BE2C (cell line): ENCODE data around the gene LRRC57. TPM values are rescaled to one million over a fixed set of nuclear protein-coding genes. Genes with fewer than 3 reads are reported as not detected.

Experiments used
- DNase-seq: peaks from one replicate; pipeline ENCODE4 v3.0.0-alpha.2; 2020
- H3K27me3 ChIP-seq: fragments of 250-450 bp; sonication (Bioruptor Pico); 2 replicates; pipeline ENCODE4 v1.5.1; 2020; ENCODE audit warnings: mild to moderate bottlenecking
- H3K36me3 ChIP-seq: fragments of 250-450 bp; sonication (Bioruptor Pico); 2 replicates; pipeline ENCODE4 v1.5.1; 2020; ENCODE audit warnings: mild to moderate bottlenecking
- H3K4me1 ChIP-seq: fragments of 250-450 bp; sonication (Bioruptor Pico); 2 replicates; pipeline ENCODE4 v1.5.1; 2020
- H3K4me3 ChIP-seq: 2 replicates; pipeline ENCODE4 v1.5.1; 2011; ENCODE audit warnings: low read depth, low read length
- H3K9me3 ChIP-seq: fragments of 250-450 bp; sonication (Bioruptor Pico); 2 replicates; pipeline ENCODE4 v1.5.1; 2020
- polyA plus RNA-seq: library from polyadenylated mRNA; unstranded; fragments of >200 nt; gene quantifications from one replicate; pipeline ENCODE4 v1.2.1, GENCODE V29; 2012; ENCODE audit warnings: low read depth, missing spikeins; ENCODE audit not compliant: insufficient read length, insufficient read depth
- TF ChIP-seq, protein P1 (sequence below): IDR thresholded peaks from 2 replicates; pipeline ENCODE4 v1.5.1; 2012; ENCODE audit warnings: mild to moderate bottlenecking, low read depth, low read length

The LRRC57 gene
- polyA plus RNA-seq: 23.1 TPM

GRCh38 chr15:42548249-42549031 lies at the start of gene LRRC57, which contains the start of gene HAUS2:
Gene LRRC57, minus strand, starts transcription at chr15:42548793. Its CDS starts 359 bp downstream, at chr15:42548434.
Gene HAUS2, plus strand, starts transcription at chr15:42548838. Its CDS starts 35 bp downstream, at chr15:42548873.
- TF ChIP-seq, protein P1, sequence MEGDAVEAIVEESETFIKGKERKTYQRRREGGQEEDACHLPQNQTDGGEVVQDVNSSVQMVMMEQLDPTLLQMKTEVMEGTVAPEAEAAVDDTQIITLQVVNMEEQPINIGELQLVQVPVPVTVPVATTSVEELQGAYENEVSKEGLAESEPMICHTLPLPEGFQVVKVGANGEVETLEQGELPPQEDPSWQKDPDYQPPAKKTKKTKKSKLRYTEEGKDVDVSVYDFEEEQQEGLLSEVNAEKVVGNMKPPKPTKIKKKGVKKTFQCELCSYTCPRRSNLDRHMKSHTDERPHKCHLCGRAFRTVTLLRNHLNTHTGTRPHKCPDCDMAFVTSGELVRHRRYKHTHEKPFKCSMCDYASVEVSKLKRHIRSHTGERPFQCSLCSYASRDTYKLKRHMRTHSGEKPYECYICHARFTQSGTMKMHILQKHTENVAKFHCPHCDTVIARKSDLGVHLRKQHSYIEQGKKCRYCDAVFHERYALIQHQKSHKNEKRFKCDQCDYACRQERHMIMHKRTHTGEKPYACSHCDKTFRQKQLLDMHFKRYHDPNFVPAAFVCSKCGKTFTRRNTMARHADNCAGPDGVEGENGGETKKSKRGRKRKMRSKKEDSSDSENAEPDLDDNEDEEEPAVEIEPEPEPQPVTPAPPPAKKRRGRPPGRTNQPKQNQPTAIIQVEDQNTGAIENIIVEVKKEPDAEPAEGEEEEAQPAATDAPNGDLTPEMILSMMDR: no peak
- peak; percentile 93 for DNase-seq
- Histone ChIP-seq H3K27me3 (no peaks in the 10 kb centered on the region), H3K4me3 (peak within 1 kb of the TSS; percentile 94), H3K9me3 (no peaks in the 10 kb centered on the region), H3K36me3 (peaks cover 3% of the 10 kb centered on the region), H3K4me1 (no peaks in the 10 kb centered on the region)

GRCh38 chr15:42595626-42596240 lies 47.1 kb upstream of the LRRC57 start:
- no peaks in the 10 kb centered on the region for H3K9me3 ChIP-seq
- H3K27me3 ChIP-seq: no peaks in the 10 kb centered on the region
- peaks cover 5% of the 10 kb centered on the region; the same call in 1 of the 2 replicates for H3K4me1 ChIP-seq
- H3K4me3 ChIP-seq: no peak overlapping the region
- DNase-seq: no peak
- TF ChIP-seq, protein P1: no peak
- peaks cover 10% of the 10 kb centered on the region for H3K36me3 ChIP-seq

GRCh38 chr15:42594095-42594494 lies 45.5 kb upstream of the LRRC57 start:
- TF ChIP-seq, protein P1: no peak
- Histone ChIP-seq H3K4me1 (peaks cover 5% of the 10 kb centered on the region; the same call in 1 of the 2 replicates), H3K4me3 (no peak overlapping the region), H3K9me3 (no peaks in the 10 kb centered on the region), H3K27me3 (no peaks in the 10 kb centered on the region), H3K36me3 (peaks cover 3% of the 10 kb centered on the region)
- DNase-seq: no peak

- Histone ChIP-seq H3K9me3 (no peaks in the 10 kb centered on the region), H3K36me3 (peaks cover 3% of the 10 kb centered on the region), H3K4me1 (peaks cover 5% of the 10 kb centered on the region; the same call in 1 of the 2 replicates), H3K27me3 (no peaks in the 10 kb centered on the region), H3K4me3 (no peak overlapping the region)
- TF ChIP-seq, protein P1: no peak
- DNase-seq: no peak
Measured at GRCh38 chr15:42593143-42593542, 44.5 kb upstream of the LRRC57 start.

DNA sequence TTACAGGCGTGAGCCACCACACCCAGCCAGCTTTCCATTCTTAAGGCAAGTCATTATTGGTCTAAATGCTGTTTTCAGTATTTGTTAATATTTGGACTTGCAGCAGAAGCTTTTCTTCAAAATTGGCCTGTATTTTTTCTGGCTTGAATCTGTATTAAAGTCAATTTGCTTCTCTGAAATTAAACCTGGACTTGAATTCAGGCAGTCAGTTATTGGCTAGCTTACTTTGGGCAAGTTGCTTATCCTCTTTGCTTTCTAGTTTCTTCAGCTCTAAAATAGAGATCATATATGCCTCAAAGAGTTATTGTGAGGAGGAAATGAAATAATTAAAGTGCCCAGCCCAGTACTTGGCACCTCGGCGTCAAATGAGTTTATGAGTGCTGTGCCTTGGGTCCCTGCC lies 44.1 kb upstream of the LRRC57 start:
- Histone ChIP-seq H3K4me1 (peaks cover 5% of the 10 kb centered on the region; the same call in 1 of the 2 replicates), H3K27me3 (no peaks in the 10 kb centered on the region), H3K4me3 (no peak overlapping the region), H3K36me3 (peaks cover 3% of the 10 kb centered on the region), H3K9me3 (no peaks in the 10 kb centered on the region)
- TF ChIP-seq, protein P1: no peak
- no peak for DNase-seq
